Body of pancreas (tissue), 4 donors: ENCODE data around the gene RELN. TPM values are rescaled to one million over a fixed set of nuclear protein-coding genes. Genes with fewer than 3 reads are reported as not detected.
"Not testable (repeated sequence)": the region's sequence is repeated elsewhere in the genome, so short reads cannot be mapped to it uniquely, and the experiment has no call there.

Experiments
- ATAC-seq: fragments of 150-250 bp; one replicate; pipeline ENCODE4 v1.9.1; 2016
- DNase-seq, 4 donors: peaks; one replicate each; pipeline ENCODE4 v3.0.0-alpha.2; 2019
- H3K27ac ChIP-seq, 4 donors: fragments of 200-600 bp; sonication (generic); 1 replicate in 3 of 4; 2 replicates in 1 of 4; pipeline versions ENCODE4 v1.5.1 to v1.6.1; 2016 to 2019; ENCODE audit warnings: mild to moderate bottlenecking in 1 of 4, mixed read lengths in 1 of 4, moderate library complexity in 1 of 4
- H3K27me3 ChIP-seq, 2 donors: fragments of 200-600 bp; sonication (generic); one replicate each; pipeline ENCODE4 v1.6.0; 2016; ENCODE audit warnings: mild to moderate bottlenecking in 1 of 2
- H3K36me3 ChIP-seq, 2 donors: fragments of 200-600 bp; sonication (generic); replicated peaks in 1 of 2; 2 replicates each; pipeline ENCODE4 v1.5.1; 2016; ENCODE audit warnings: low read depth in 2 of 2; ENCODE audit not compliant: insufficient read depth in 1 of 2
- H3K4me1 ChIP-seq: fragments of 200-600 bp; sonication (generic); one replicate; pipeline ENCODE4 v1.6.0; 2016
- H3K4me3 ChIP-seq, 2 donors: fragments of 200-600 bp; sonication (generic); 1 replicate in 1 of 2; 2 replicates in 1 of 2; pipeline ENCODE4 v1.5.1; 2016 to 2019
- H3K9me3 ChIP-seq, 3 donors: fragments of 200-600 bp; sonication (generic); 1 replicate in 2 of 3; 2 replicates in 1 of 3; pipeline ENCODE4 v1.5.1; 2016
- CTCF ChIP-seq, 7 experiments: fragments of 450-650 bp in 4 of 7; fragments of 200-600 bp in 3 of 7; sonication (generic) in 3 of 7; IDR thresholded peaks; one replicate each; pipeline ENCODE4 v1.5.1; 2016 to 2019; ENCODE audit warnings: antibody characterized with exemption in 7 of 7
- POLR2A ChIP-seq, 3 donors: fragments of 450-650 bp; IDR thresholded peaks; one replicate each; pipeline ENCODE4 v1.6.1; 2016; ENCODE audit warnings: antibody characterized with exemption in 3 of 3, mild to moderate bottlenecking in 2 of 3
- WGBS, 2 donors: methylation state at CpG; one replicate each; pipeline ENCODE4 v1.1.5; 2017; 5-methylcytosine and 5-hydroxymethylcytosine counted together
- intact Hi-C: fragments of 100-400 bp; cut with DNase I; formaldehyde crosslinking; loops from one replicate; pipeline ENCODE4 v1.15.1; 2023
- total RNA-seq, 2 donors: library from RNA; depleted of rRNA; stranded (reverse); fragments of >200 nt; gene quantifications; one replicate each; pipeline ENCODE4 v1.1.0, GENCODE V29; 2016

The RELN gene
- total RNA-seq, 2 donors from 2014 or later: 0.33 to 3.9 TPM

GRCh38 chr7:103915680-103916357 lies 73.6 kb downstream of the RELN start:
- Histone ChIP-seq H3K36me3 (no peaks in the 10 kb centered on the region), H3K27me3 (no peaks in the 10 kb centered on the region), H3K4me3 (no peak overlapping the region), H3K9me3 (no peaks in the 10 kb centered on the region), H3K4me1 (peaks cover 6% of the 10 kb centered on the region), H3K27ac (no peak overlapping the region)
- intact Hi-C loops: no loop called here
- no peak for ATAC-seq
- no peak for TF ChIP-seq CTCF (IDR thresholded peaks at IDR 0.05)
- no peak for TF ChIP-seq POLR2A (IDR thresholded peaks at IDR 0.05)
- WGBS, 2 donors: 43 to 47% methylated on average over 1 of the region's 1 CpG
- no peak for DNase-seq

- DNase-seq (no peak), ATAC-seq (no peak)
- no peak for TF ChIP-seq CTCF (IDR thresholded peaks at IDR 0.05)
- WGBS, 2 donors: 76 to 77% methylated on average over 6 of the region's 6 CpGs
- Histone ChIP-seq H3K4me1 (peaks cover 6% of the 10 kb centered on the region), H3K36me3 (no peaks in the 10 kb centered on the region), H3K27ac (no peak overlapping the region), H3K9me3 (no peaks in the 10 kb centered on the region), H3K4me3 (no peak overlapping the region), H3K27me3 (no peaks in the 10 kb centered on the region)
- intact Hi-C loops: no loop called here
These were observed 75.1 kb downstream of the RELN start for GRCh38 chr7:103914147-103914899.

GRCh38 chr7:103912891-103913605 lies 76.4 kb downstream of the RELN start:
- Histone ChIP-seq H3K4me1 (peaks cover 6% of the 10 kb centered on the region), H3K27me3 (no peaks in the 10 kb centered on the region), H3K9me3 (no peaks in the 10 kb centered on the region), H3K27ac (no peak overlapping the region), H3K36me3 (no peaks in the 10 kb centered on the region), H3K4me3 (no peak overlapping the region)
- no peak for ATAC-seq
- intact Hi-C loops: no loop called here
- TF ChIP-seq CTCF (IDR thresholded peaks at IDR 0.05): no peak
- no peak for TF ChIP-seq POLR2A (IDR thresholded peaks at IDR 0.05)
- no peak for DNase-seq
- 26 to 35% methylated on average over 1 of the region's 1 CpG for WGBS, 2 donors

GRCh38 chr7:103911015-103911414 lies 78.4 kb downstream of the RELN start:
- H3K9me3 ChIP-seq, H3K36me3 ChIP-seq, H3K4me3 ChIP-seq, H3K27me3 ChIP-seq, intact Hi-C loops, H3K4me1 ChIP-seq, DNase-seq, ATAC-seq, H3K27ac ChIP-seq: not testable (repeated sequence)
- 78 to 100% methylated on average over 1 of the region's 1 CpG for WGBS, 2 donors

GRCh38 chr7:103905997-103906396 lies 83.5 kb downstream of the RELN start:
- intact Hi-C loops: no loop called here
- Histone ChIP-seq H3K9me3 (no peaks in the 10 kb centered on the region), H3K4me1 (no peaks in the 10 kb centered on the region), H3K4me3 (no peak overlapping the region), H3K27me3 (no peaks in the 10 kb centered on the region), H3K36me3 (no peaks in the 10 kb centered on the region), H3K27ac (no peak overlapping the region)
- DNase-seq: no peak
- TF ChIP-seq CTCF (IDR thresholded peaks at IDR 0.05) (no peak), POLR2A (IDR thresholded peaks at IDR 0.05) (no peak)
- ATAC-seq: no peak
- WGBS, 2 donors: 77 to 78% methylated on average over 2 of the region's 2 CpGs
